Stimulated activated CD4-positive, alpha-beta T cell treated with anti-CD3 and anti-CD28 coated beads, TNF-alpha, amount 100 ng/mL, for 48 hours (primary cell): Measurements from ENCODE around the gene PCYT1B.
"Not testable (repeated sequence)": the region's sequence is repeated elsewhere in the genome, so short reads cannot be mapped to it uniquely, and the experiment has no call there.

Experiments
- DNase-seq, 3 donors: peaks; one replicate each; pipeline ENCODE4 v3.0.0-alpha.2; 2020; ENCODE audit warnings: low read depth in 3 of 3

PCYT1B gene

DNA sequence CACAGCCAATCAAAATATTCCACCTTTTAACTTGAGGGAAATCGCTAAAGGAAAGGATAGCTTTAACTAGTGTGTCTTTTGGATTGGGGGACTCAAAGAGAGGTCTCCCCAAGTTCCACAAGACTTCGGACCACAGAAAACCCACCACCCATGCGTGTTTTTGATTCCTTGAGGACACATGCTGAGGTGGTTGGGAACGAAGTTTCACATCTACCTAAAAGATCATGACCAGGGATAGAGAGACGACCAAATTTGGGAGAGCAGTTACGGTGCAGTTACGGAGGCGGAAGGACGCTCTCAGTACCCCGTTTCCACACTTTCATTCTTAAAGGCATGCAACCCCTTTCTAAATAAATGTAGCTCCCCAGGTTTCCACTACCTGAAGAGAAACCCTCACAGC is 1.1 kb downstream of the PCYT1B start:
- DNase-seq: no peak

DNA sequence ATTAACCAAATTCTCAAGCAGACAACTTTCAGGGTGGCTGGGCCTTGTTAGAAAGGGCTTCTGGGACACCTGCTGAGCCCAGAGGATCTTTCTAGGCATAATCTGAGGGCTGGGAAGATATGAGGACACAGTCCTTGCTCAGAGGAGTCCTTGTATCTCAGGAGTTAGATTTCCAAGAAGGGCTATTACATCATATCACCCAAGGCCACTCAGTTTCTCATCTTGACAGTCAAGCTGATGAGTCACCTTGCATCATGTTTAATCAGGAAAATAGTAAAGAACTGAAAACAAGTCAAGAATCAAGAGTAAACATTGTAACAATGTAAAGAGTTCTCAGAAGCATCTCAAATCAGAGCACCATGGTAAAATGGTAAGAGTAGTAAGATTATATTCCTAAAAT is 4.0 kb downstream of the PCYT1B start:
- DNase-seq: no peak

DNA sequence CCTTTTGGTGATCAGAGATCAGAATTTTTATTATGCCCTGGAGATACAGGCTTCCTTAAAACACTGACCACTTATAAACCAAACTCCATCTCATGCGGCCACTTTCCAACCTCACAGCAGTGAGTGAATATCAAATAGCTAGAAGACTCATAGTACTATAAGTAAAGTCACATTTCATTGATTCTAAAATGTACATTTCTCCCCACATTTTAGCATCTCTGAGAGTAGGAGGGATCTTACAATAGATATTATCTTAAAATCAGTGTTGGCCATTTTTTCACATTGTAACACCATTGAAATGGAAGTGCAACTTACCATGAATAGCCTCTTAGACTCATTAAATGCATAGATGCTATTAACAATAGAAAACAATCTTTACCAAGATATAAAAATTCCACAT is 17.4 kb downstream of the PCYT1B start:
- DNase-seq: no peak

DNA sequence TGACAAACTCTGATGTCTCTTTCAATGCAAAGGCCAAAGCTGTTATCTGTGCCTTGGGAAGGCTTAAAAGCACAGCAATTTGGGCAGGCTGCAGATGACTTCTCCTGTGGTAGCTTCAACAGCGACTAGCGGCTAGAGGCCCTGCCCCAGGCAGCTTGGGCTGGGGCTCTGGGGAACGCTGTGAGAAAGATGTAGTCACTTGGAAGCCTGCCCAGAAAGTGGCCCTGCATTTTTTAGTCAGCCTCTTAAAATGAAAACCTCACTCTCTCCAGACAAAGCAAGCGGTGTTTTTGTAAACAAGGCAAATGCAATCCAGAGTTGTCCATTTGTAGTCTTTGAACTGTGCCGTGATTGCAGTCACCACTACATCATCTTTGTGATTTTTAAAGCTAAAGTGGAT is 27.5 kb downstream of the PCYT1B start:
- no peak for DNase-seq

- no peak for DNase-seq
Observed at GRCh38 chrX:24610516-24610915, 36.6 kb downstream of the PCYT1B start.

- no peak for DNase-seq
Observed at GRCh38 chrX:24607616-24608015, 39.5 kb downstream of the PCYT1B start.

DNA sequence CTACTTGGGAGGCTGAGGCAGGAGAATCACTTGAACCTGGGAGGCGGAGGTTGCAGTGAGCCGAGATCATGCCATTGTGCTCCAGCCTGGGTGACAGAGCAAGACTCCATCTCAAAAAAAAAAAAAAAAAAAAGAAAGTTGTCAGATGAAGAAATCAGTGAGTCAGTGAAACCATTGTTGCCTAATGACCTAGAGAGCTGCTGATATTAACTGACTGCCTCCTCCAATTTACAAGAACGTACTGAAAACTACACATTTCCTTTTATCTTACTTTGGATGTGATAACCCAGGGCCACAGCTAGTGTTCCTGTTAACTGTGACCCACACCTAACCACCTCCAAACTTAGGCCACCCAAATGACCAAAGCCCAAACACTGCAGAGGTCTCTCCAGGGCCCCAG is 41.2 kb downstream of the PCYT1B start:
- DNase-seq: not testable (repeated sequence)

GRCh38 chrX:24603191-24603590 is 44.0 kb downstream of the PCYT1B start:
- no peak for DNase-seq

- no peak for DNase-seq
Observed at GRCh38 chrX:24601858-24602257, 45.3 kb downstream of the PCYT1B start.

GRCh38 chrX:24594501-24594900 is 52.6 kb downstream of the PCYT1B start:
- no peak for DNase-seq

DNA sequence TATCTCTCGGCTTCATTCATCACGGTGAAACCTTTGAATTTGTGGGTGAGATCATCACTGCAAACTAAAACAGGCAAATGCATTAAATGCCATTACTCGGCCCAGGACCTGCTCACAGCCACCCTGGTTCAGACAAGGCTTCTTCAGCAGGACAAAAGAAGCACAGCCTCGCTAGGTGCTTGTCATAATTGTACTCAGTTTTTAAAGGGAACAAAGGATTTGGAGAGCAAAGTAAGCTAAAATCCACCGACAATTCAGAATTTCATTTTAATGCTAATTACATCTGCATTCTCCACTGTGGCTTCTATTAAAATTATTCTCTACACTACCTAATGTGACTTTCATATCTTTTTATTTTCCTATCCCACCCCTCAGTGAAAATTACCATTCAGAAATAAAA is 57.0 kb downstream of the PCYT1B start:
- no peak for DNase-seq

- DNase-seq: no peak
Observed at GRCh38 chrX:24577091-24577490, 70.1 kb downstream of the PCYT1B start.

DNA sequence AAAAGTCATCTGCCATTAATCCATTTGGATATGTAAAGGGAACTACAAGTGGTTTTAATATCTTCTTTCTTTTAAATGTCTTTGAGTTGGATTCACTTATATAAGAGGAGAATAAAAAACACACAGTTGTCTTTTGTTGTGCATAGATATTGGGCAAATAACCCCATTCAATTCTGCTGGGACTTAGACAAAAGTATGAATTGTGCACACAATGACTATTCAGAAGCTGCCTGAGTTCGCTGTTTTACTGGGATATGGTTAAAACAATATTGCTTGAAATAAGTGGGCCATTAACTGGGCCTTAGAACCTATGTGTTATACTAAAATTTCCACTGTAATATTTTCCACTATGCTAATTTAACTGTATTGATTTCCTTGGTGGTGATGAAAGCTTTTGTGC is 71.7 kb downstream of the PCYT1B start:
- DNase-seq: no peak

DNA sequence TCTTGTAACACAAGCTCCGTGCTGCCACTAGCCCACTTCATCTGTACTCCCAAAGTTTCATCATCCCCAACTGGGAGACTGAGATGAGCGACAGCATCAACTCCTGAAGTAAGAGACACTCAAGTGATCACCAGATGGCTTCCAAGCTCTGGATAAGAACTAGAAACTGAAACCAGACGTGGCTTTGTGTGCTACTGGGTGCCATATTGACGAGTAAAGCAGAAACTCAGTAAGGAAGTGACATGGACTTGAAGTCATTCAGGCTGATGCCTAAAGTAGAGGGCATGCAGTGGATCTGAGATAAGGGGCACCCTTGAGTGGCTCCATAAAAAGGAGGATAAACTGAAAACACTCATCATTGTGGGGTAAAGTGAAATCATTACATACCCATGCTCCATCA is 72.4 kb downstream of the PCYT1B start:
- DNase-seq: no peak

GRCh38 chrX:24567169-24567568 is 80.0 kb downstream of the PCYT1B start:
- no peak for DNase-seq

GRCh38 chrX:24566240-24566639 is 80.9 kb downstream of the PCYT1B start:
- no peak for DNase-seq

DNA sequence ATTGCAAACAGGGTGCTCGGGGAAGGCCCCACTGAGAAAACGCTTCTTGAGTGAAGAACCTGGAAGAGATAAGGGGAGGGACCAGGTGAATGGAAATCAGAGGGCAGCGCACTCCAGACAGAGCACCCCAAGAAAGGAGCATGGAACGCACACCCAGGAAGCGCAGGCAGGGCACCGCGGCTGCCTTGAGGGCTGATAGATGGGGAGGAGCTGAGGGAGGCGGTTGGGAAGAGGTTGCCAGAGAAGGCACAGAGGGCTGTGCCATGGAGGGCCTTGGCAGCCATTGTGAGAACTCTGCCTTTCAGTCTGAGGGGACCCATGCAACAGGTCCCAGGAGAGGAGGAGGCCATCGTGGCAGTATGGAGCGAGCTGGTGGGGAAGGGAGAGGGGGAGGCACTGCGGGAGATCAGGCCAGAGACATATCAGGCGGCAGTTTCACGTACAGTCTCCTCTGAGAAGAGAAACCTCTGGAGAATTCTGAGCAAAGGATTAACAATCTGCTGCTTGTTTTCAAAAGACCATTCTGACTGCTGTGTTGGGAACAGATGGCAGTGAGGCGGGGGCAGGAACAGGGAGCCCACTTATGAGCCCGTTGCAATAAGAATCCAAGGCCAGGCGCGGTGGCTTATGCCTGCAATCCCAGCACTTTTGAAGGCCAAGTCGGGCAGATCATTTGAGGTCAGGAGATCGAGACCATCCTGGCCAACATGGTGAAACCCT is 83.7 kb downstream of the PCYT1B start:
- no peak for DNase-seq

DNA sequence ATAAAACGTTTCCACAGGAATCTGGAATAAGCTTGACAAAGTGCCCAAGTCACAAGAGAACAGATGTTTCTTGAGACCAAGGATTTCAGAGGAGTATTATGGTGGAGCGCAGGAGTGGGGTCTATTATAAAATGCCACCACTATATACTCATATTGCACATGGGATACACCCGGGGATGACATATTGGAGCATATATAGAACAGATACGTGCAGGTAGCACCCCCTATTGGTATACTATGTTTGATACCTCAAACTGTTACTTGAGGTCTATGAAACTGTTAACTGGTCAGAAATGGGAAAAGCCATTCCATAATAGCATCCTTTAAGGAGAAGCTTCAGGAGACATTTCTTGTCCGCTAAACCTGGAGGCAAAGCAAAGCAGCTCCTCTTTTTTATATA is 86.0 kb downstream of the PCYT1B start:
- no peak for DNase-seq

- no peak for DNase-seq
Observed at GRCh38 chrX:24553011-24553410, 94.1 kb downstream of the PCYT1B start.

- DNase-seq: no peak
Observed at GRCh38 chrX:24550166-24550565, 97.0 kb downstream of the PCYT1B start.

DNA sequence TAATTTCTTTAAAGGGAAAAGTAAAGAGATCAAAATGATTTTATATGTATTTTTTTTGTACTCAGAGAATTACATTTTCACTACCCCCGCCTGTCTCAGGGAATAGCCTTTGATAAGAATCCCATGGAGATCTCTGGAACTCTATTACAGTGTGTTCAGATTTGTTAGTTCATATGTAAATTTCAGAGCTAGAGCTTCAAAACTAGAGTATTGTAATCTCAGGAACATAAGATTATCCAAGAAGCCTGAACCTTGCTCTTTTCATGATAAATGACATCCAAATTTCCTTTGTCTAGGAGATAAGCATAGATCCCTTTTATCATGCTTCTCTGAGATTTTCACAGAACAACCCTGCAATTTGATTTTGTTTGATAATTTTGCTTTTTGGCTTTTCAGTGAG is 99.2 kb downstream of the PCYT1B start:
- DNase-seq: no peak

GRCh38 chrX:24542756-24543155 is 104.4 kb downstream of the PCYT1B start:
- DNase-seq: no peak

GRCh38 chrX:24536551-24536950 is 110.6 kb downstream of the PCYT1B start:
- no peak for DNase-seq

DNA sequence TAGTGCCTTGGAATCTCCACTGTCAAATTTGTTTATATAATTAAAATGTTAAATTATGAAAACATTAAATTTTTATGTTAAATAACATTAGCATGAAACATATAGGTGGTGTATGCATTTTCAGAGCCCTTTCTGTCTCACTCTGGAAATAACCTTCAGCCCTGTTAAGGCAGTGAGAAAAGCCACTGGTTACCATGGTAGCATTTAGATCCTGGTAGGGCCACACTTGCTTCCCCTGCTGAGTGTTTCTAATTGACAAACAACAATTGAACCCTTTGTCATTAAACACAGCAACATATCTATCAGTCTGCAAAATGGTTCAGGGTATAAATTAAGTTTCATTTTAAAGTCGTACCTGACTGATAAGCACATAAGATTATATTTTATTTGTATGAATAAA is 118.5 kb downstream of the PCYT1B start:
- no peak for DNase-seq
